ENCODE results near the gene GPX8. TPM values are rescaled to one million over a fixed set of nuclear protein-coding genes. Genes with fewer than 3 reads are reported as not detected.
A peak's percentile ranks its signal among the peaks of the same experiment; 100 is the strongest.

The GPX8 gene
- total and polyA plus RNA-seq, 9 of the 15 experiments (the other 6 are each of a cell fraction or from before 2014, with no cell fraction given), result 0.62 to 1.8 (median 1.2) TPM

- TF ChIP-seq, protein P1, sequence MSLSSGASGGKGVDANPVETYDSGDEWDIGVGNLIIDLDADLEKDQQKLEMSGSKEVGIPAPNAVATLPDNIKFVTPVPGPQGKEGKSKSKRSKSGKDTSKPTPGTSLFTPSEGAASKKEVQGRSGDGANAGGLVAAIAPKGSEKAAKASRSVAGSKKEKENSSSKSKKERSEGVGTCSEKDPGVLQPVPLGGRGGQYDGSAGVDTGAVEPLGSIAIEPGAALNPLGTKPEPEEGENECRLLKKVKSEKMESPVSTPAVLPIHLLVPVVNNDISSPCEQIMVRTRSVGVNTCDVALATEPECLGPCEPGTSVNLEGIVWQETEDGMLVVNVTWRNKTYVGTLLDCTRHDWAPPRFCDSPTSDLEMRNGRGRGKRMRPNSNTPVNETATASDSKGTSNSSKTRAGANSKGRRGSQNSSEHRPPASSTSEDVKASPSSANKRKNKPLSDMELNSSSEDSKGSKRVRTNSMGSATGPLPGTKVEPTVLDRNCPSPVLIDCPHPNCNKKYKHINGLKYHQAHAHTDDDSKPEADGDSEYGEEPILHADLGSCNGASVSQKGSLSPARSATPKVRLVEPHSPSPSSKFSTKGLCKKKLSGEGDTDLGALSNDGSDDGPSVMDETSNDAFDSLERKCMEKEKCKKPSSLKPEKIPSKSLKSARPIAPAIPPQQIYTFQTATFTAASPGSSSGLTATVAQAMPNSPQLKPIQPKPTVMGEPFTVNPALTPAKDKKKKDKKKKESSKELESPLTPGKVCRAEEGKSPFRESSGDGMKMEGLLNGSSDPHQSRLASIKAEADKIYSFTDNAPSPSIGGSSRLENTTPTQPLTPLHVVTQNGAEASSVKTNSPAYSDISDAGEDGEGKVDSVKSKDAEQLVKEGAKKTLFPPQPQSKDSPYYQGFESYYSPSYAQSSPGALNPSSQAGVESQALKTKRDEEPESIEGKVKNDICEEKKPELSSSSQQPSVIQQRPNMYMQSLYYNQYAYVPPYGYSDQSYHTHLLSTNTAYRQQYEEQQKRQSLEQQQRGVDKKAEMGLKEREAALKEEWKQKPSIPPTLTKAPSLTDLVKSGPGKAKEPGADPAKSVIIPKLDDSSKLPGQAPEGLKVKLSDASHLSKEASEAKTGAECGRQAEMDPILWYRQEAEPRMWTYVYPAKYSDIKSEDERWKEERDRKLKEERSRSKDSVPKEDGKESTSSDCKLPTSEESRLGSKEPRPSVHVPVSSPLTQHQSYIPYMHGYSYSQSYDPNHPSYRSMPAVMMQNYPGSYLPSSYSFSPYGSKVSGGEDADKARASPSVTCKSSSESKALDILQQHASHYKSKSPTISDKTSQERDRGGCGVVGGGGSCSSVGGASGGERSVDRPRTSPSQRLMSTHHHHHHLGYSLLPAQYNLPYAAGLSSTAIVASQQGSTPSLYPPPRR (CRISPR knock-in tag; IDR thresholded peaks at IDR 0.05; ENCODE audit: borderline replicate concordance), result no peak
- TF ChIP-seq TCF3 (CRISPR knock-in tag; IDR thresholded peaks at IDR 0.05) (no peak), ZNF316 (IDR thresholded peaks at IDR 0.05) (peak; percentile 57; the same call in 1 of the 2 replicates), PML (IDR thresholded peaks at IDR 0.05; ENCODE audit: low read length) (no peak), TARDBP (IDR thresholded peaks at IDR 0.05) (no peak), CEBPB (tag; IDR thresholded peaks at IDR 0.05) (no peak), SIX5 (IDR thresholded peaks at IDR 0.05; ENCODE audit: borderline replicate concordance in 1 of 2, insufficient read depth in 1 of 2, low read depth in 1 of 2, low read length in 2 of 2) (no peak), ILF3 (IDR thresholded peaks at IDR 0.05; ENCODE audit: borderline replicate concordance) (no peak), FOXJ2 (tag; IDR thresholded peaks at IDR 0.05) (no peak), CREB3L1 (IDR thresholded peaks at IDR 0.05; ENCODE audit: borderline replicate concordance, low read depth) (no peak), ZFP91 (CRISPR knock-in tag; IDR thresholded peaks at IDR 0.05) (no peak), ZNF197 (CRISPR knock-in tag; IDR thresholded peaks at IDR 0.05; ENCODE audit: low read depth) (no peak), KDM4B (IDR thresholded peaks at IDR 0.05; ENCODE audit: borderline replicate concordance in 2 of 2, low read depth in 1 of 2) (no peak), PYGO2 (tag; IDR thresholded peaks at IDR 0.05) (no peak), GABPA (tag; conservative IDR thresholded peaks at IDR 0.05; ENCODE audit: low read depth) (0 out of 2 replicates have a peak, but pooled peaks have one; percentile 10), MIER1 (IDR thresholded peaks at IDR 0.05; ENCODE audit: low read depth) (no peak)
- TF ChIP-seq, protein P2, sequence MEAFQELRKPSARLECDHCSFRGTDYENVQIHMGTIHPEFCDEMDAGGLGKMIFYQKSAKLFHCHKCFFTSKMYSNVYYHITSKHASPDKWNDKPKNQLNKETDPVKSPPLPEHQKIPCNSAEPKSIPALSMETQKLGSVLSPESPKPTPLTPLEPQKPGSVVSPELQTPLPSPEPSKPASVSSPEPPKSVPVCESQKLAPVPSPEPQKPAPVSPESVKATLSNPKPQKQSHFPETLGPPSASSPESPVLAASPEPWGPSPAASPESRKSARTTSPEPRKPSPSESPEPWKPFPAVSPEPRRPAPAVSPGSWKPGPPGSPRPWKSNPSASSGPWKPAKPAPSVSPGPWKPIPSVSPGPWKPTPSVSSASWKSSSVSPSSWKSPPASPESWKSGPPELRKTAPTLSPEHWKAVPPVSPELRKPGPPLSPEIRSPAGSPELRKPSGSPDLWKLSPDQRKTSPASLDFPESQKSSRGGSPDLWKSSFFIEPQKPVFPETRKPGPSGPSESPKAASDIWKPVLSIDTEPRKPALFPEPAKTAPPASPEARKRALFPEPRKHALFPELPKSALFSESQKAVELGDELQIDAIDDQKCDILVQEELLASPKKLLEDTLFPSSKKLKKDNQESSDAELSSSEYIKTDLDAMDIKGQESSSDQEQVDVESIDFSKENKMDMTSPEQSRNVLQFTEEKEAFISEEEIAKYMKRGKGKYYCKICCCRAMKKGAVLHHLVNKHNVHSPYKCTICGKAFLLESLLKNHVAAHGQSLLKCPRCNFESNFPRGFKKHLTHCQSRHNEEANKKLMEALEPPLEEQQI (IDR thresholded peaks at IDR 0.05), result no peak
These were observed 680 bp downstream of the GPX8 start (continued) for GRCh38 chr5:55160493-55161209.
